Natural killer cell (primary cell): ENCODE results near the gene DCX. TPM values are rescaled to one million over a fixed set of nuclear protein-coding genes. Genes with fewer than 3 reads are reported as not detected.
"Not testable (repeated sequence)": the region's sequence is repeated elsewhere in the genome, so short reads cannot be mapped to it uniquely, and the experiment has no call there.

Source experiments
- ATAC-seq, 3 donors: fragments of 150-1000 bp in 2 of 3; fragments of 200-7000 bp in 1 of 3; cut with Tn5 transposase; 1 replicate in 1 of 3; 2 replicates in 2 of 3; pipeline ENCODE4 v1.10.0; 2021; ENCODE audit warnings: mild to moderate bottlenecking in 2 of 3, moderate library complexity in 2 of 3
- DNase-seq, 2 donors: peaks; one replicate each; pipeline versions ENCODE4 v3.0.0 to v3.0.0-alpha.2; 2013 to 2021; ENCODE audit warnings: mixed read lengths in 1 of 2
- H3K27ac ChIP-seq: one replicate; pipeline ENCODE4 v1.5.1; 2013; ENCODE audit warnings: mild to moderate bottlenecking, low read length
- H3K27me3 ChIP-seq: one replicate; pipeline ENCODE4 v1.6.1; 2013; ENCODE audit warnings: low read length; ENCODE audit not compliant: control insufficient read depth, insufficient read depth
- H3K36me3 ChIP-seq: one replicate; pipeline ENCODE4 v1.6.1; 2013; ENCODE audit warnings: low read length; ENCODE audit not compliant: control insufficient read depth, insufficient read depth
- H3K4me1 ChIP-seq: one replicate; pipeline ENCODE4 v1.6.1; 2013; ENCODE audit warnings: low read length; ENCODE audit not compliant: control insufficient read depth, insufficient read depth
- H3K4me3 ChIP-seq: one replicate; pipeline ENCODE4 v1.5.1; 2013; ENCODE audit warnings: low read length
- H3K9me3 ChIP-seq: one replicate; pipeline ENCODE4 v1.6.1; 2013; ENCODE audit warnings: low read length; ENCODE audit not compliant: control insufficient read depth, insufficient read depth
- H3K27ac Mint-ChIP-seq, 2 donors: one replicate each; pipeline ENCODE4 v1.8.0; 2022; ENCODE audit warnings: mild to moderate bottlenecking in 2 of 2, mixed read lengths in 2 of 2, moderate library complexity in 1 of 2
- H3K27me3 Mint-ChIP-seq, 2 donors: one replicate each; pipeline ENCODE4 v1.8.0; 2022; ENCODE audit warnings: low read depth in 2 of 2, mixed read lengths in 2 of 2
- H3K36me3 Mint-ChIP-seq: one replicate; pipeline ENCODE4 v1.8.0; 2022; ENCODE audit warnings: mixed read lengths
- H3K4me1 Mint-ChIP-seq, 2 donors: one replicate each; pipeline ENCODE4 v1.8.0; 2022; ENCODE audit warnings: mixed read lengths in 2 of 2
- H3K4me3 Mint-ChIP-seq: one replicate; pipeline ENCODE4 v1.8.0; 2022; ENCODE audit warnings: mild to moderate bottlenecking, moderate library complexity, mixed read lengths
- H3K9me3 Mint-ChIP-seq, 2 donors: one replicate each; pipeline ENCODE4 v1.8.0; 2022; ENCODE audit warnings: mixed read lengths in 2 of 2
- WGBS: methylation state at CpG from one replicate; pipeline ENCODE4 v1.1.7; 2013; ENCODE audit warnings: missing lambda C conversion rate; ENCODE audit not compliant: insufficient coverage; 5-methylcytosine and 5-hydroxymethylcytosine counted together
- intact Hi-C: fragments of 100-400 bp; cut with micrococcal nuclease; formaldehyde crosslinking; loops from one replicate; pipeline ENCODE4 v1.14.2; 2022
- total RNA-seq, 4 donors: library from RNA; stranded (reverse); fragments of 120-200 nt in 1 of 4; gene quantifications; one replicate each; pipeline versions ENCODE4 v1.2.3 to v1.2.4, GENCODE V29; 2013 to 2022
- TF ChIP-seq, protein P1 (sequence below): fragments of 200-600 bp; IDR thresholded peaks from one replicate; pipeline ENCODE4 v1.8.0; 2022; ENCODE audit warnings: antibody characterized with exemption

DCX gene
- total RNA-seq, 3 donors from 2014 or later (not counting 1 experiment from before 2014, with no cell fraction given) = not detected

DNA sequence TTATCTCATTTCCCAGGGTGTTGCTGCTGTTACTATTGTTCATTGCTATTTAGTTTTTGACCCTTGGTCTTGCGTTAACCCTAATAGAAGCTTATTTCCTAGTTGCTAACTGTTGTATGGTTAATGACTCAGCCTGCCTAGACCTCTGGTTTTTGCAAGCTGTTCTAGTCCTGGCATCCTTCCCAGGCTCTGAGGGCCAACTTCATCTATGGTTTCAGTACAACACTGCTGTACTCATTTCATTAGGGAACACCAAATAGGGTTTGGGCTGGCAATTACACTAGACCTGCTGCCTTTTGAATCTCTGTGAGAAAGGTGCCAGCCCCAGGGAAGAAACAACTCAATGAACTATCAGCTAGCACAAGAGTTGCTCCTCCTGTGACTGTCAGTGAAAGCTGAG is 59.6 kb downstream of the DCX start:
- Histone ChIP-seq H3K4me1 (no peaks in the 10 kb centered on the region), H3K9me3 (no peaks in the 10 kb centered on the region), H3K27me3 (no peaks in the 10 kb centered on the region), H3K27ac (no peak overlapping the region), H3K36me3 (no peaks in the 10 kb centered on the region), H3K4me3 (no peak overlapping the region)
- Mint-ChIP-seq H3K27ac (no peak overlapping the region), H3K4me1 (no peaks in the 10 kb centered on the region), H3K36me3 (no peaks in the 10 kb centered on the region), H3K9me3 (peaks cover 0 to 6% of the 10 kb centered on the region in 2 donors), H3K27me3 (no peaks in the 10 kb centered on the region), H3K4me3 (no peak overlapping the region)
- WGBS = 42% methylated on average over 1 of the region's 1 CpG
- TF ChIP-seq, protein P1, sequence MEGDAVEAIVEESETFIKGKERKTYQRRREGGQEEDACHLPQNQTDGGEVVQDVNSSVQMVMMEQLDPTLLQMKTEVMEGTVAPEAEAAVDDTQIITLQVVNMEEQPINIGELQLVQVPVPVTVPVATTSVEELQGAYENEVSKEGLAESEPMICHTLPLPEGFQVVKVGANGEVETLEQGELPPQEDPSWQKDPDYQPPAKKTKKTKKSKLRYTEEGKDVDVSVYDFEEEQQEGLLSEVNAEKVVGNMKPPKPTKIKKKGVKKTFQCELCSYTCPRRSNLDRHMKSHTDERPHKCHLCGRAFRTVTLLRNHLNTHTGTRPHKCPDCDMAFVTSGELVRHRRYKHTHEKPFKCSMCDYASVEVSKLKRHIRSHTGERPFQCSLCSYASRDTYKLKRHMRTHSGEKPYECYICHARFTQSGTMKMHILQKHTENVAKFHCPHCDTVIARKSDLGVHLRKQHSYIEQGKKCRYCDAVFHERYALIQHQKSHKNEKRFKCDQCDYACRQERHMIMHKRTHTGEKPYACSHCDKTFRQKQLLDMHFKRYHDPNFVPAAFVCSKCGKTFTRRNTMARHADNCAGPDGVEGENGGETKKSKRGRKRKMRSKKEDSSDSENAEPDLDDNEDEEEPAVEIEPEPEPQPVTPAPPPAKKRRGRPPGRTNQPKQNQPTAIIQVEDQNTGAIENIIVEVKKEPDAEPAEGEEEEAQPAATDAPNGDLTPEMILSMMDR = no peak
- DNase-seq (no peak), ATAC-seq (no peak)
- intact Hi-C loops = no loop called here

GRCh38 chrX:111349934-111350333 is 62.1 kb downstream of the DCX start:
- TF ChIP-seq, protein P1 = no peak
- DNase-seq (no peak), ATAC-seq (no peak)
- Mint-ChIP-seq H3K27me3 (no peaks in the 10 kb centered on the region), H3K36me3 (no peaks in the 10 kb centered on the region), H3K4me3 (no peak overlapping the region), H3K4me1 (no peaks in the 10 kb centered on the region), H3K9me3 (peaks cover 0 to 6% of the 10 kb centered on the region in 2 donors), H3K27ac (no peak overlapping the region)
- no peaks in the 10 kb centered on the region for H3K27me3 ChIP-seq
- H3K4me3 ChIP-seq = no peak overlapping the region
- intact Hi-C loops = no loop called here
- H3K9me3 ChIP-seq = no peaks in the 10 kb centered on the region
- no peak overlapping the region for H3K27ac ChIP-seq
- H3K36me3 ChIP-seq = no peaks in the 10 kb centered on the region
- no peaks in the 10 kb centered on the region for H3K4me1 ChIP-seq

GRCh38 chrX:111349101-111349500 is 62.9 kb downstream of the DCX start:
- Histone ChIP-seq H3K27me3 (no peaks in the 10 kb centered on the region), H3K4me1 (no peaks in the 10 kb centered on the region), H3K9me3 (no peaks in the 10 kb centered on the region), H3K27ac (no peak overlapping the region), H3K4me3 (no peak overlapping the region), H3K36me3 (no peaks in the 10 kb centered on the region)
- Mint-ChIP-seq H3K4me3 (no peak overlapping the region), H3K36me3 (no peaks in the 10 kb centered on the region), H3K9me3 (peaks cover 0 to 6% of the 10 kb centered on the region in 2 donors), H3K27ac (no peak overlapping the region), H3K27me3 (no peaks in the 10 kb centered on the region), H3K4me1 (no peaks in the 10 kb centered on the region)
- intact Hi-C loops = no loop called here
- TF ChIP-seq, protein P1 = no peak
- WGBS = 81% methylated on average over 3 of the region's 3 CpGs
- DNase-seq (no peak), ATAC-seq (no peak)

- Mint-ChIP-seq H3K9me3 (peaks cover 0 to 6% of the 10 kb centered on the region in 2 donors), H3K27me3 (no peaks in the 10 kb centered on the region), H3K36me3 (no peaks in the 10 kb centered on the region), H3K27ac (no peak overlapping the region), H3K4me1 (no peaks in the 10 kb centered on the region), H3K4me3 (no peak overlapping the region)
- Histone ChIP-seq H3K27ac (no peak overlapping the region), H3K36me3 (no peaks in the 10 kb centered on the region), H3K4me3 (no peak overlapping the region), H3K27me3 (no peaks in the 10 kb centered on the region), H3K4me1 (no peaks in the 10 kb centered on the region), H3K9me3 (no peaks in the 10 kb centered on the region)
- TF ChIP-seq, protein P1 = no peak
- no peak for DNase-seq
- intact Hi-C loops = no loop called here
- no peak for ATAC-seq
- WGBS = 86% methylated on average over 2 of the region's 2 CpGs
Measured at GRCh38 chrX:111348429-111348828, 63.6 kb downstream of the DCX start.

GRCh38 chrX:111346150-111346549 is 65.8 kb downstream of the DCX start:
- H3K36me3 ChIP-seq, H3K27ac Mint-ChIP-seq, H3K9me3 ChIP-seq, H3K36me3 Mint-ChIP-seq, H3K27me3 Mint-ChIP-seq, DNase-seq, H3K4me1 Mint-ChIP-seq, H3K27ac ChIP-seq, ATAC-seq, H3K27me3 ChIP-seq, H3K4me1 ChIP-seq, H3K4me3 Mint-ChIP-seq, H3K9me3 Mint-ChIP-seq, H3K4me3 ChIP-seq, intact Hi-C loops: not testable (repeated sequence)
